ENCODE measurements around the gene CEMIP. TPM values are rescaled to one million over a fixed set of nuclear protein-coding genes. Genes with fewer than 3 reads are reported as not detected.

The CEMIP gene
- total and polyA plus RNA-seq, 2 of the 8 experiments (the other 6 are each of a cell fraction or from before 2014, with no cell fraction given), result 0.11 to 0.60 TPM

- Histone ChIP-seq H3K27ac (ENCODE audit: low read depth, low read length) (no peak overlapping the region), H3K23ac (ENCODE audit: insufficient read length) (no peak overlapping the region), H3K4me1 (replicated peaks in 1 of 4; ENCODE audit: control insufficient read depth in 3 of 4, insufficient read depth in 4 of 4, low read length in 3 of 4) (peaks cover 0 to 5% (median 0%) of the 10 kb centered on the region in 4 experiments; a peak in 3 of 7 replicates), H3K4me3 (ENCODE audit: extremely low read depth in 1 of 4, insufficient read depth in 2 of 4, low read depth in 3 of 4, low read length in 4 of 4) (no peak overlapping the region), H2BK12ac (ENCODE audit: low read depth, low read length) (no peak overlapping the region), H2BK120ac (replicated peaks; ENCODE audit: low read depth, low read length) (no peak overlapping the region), H3K27me3 (replicated peaks in 1 of 4; ENCODE audit: control insufficient read depth in 3 of 4, extremely low read depth in 1 of 4, insufficient read depth in 3 of 4, low read length in 3 of 4) (no peaks in the 10 kb centered on the region), H3K4ac (replicated peaks; ENCODE audit: insufficient read length, low read depth, low read length) (no peak overlapping the region), H3K79me1 (ENCODE audit: low read depth, low read length) (no peaks in the 10 kb centered on the region), H4K20me1 (replicated peaks in 1 of 2; ENCODE audit: control insufficient read depth in 1 of 2, insufficient read depth in 2 of 2, low read length in 2 of 2) (no peaks in the 10 kb centered on the region), H3K4me2 (ENCODE audit: insufficient read depth in 1 of 2, low read depth in 2 of 2, low read length in 2 of 2) (no peak overlapping the region), H2AFZ (ENCODE audit: low read length) (no peak overlapping the region), H4K5ac (ENCODE audit: insufficient read length, low read depth, low read length) (no peak overlapping the region), H2BK20ac (ENCODE audit: low read length) (no peak overlapping the region), H2BK5ac (ENCODE audit: low read depth, low read length) (no peak overlapping the region), H3K14ac (ENCODE audit: insufficient read length) (no peak overlapping the region), H3K56ac (replicated peaks; ENCODE audit: insufficient read length, low read depth, low read length) (no peak overlapping the region), H3K36me3 (ENCODE audit: control insufficient read depth in 2 of 4, insufficient read depth in 4 of 4, low read length in 3 of 4) (no peaks in the 10 kb centered on the region), H2BK15ac (ENCODE audit: low read length) (no peak overlapping the region), H3K23me2 (ENCODE audit: low read depth, low read length) (no peaks in the 10 kb centered on the region), H4K8ac (ENCODE audit: extremely low read depth, insufficient read depth, low read length) (no peak overlapping the region), H3K79me2 (ENCODE audit: control insufficient read depth in 1 of 2, insufficient read depth in 2 of 2, low read length in 2 of 2) (no peaks in the 10 kb centered on the region), H2AK5ac (ENCODE audit: low read depth, low read length) (no peak overlapping the region), H3K9me3 (ENCODE audit: insufficient read depth in 2 of 2, low read depth in 1 of 2, low read length in 1 of 2) (no peaks in the 10 kb centered on the region), H3K18ac (ENCODE audit: extremely low read depth, low read length) (no peak overlapping the region), H4K91ac (replicated peaks; ENCODE audit: insufficient read length, low read length) (no peak overlapping the region), H3K9ac (replicated peaks in 1 of 4; ENCODE audit: extremely low read depth in 1 of 4, low read depth in 3 of 4, low read length in 3 of 4) (no peak overlapping the region)
- CTCF ChIA-PET (ENCODE audit: partially characterized antibody), result interaction anchor here (0.9 to 2.5 kb wide), 3 partner anchors 10 to 73 kb away, joined by 3 to 6 read pairs (median 4); no protein-coding TSS in a partner anchor
- DNase-seq (ENCODE audit: low read depth in 1 of 2, low spot score in 2 of 2), result no peak
- TF ChIP-seq SAP30 (IDR thresholded peaks at IDR 0.05; ENCODE audit: insufficient read depth, insufficient replicate concordance, low read length), result no peak
- peak; percentile 37; the same call in 1 of the 2 replicates for TF ChIP-seq SP1 (IDR thresholded peaks at IDR 0.05; ENCODE audit: low read depth, low read length)
- TF ChIP-seq EZH2 (IDR thresholded peaks at IDR 0.05; ENCODE audit: low read depth, low read length, severe bottlenecking), result no peak
- no peak for FAIRE-seq
- POLR2A ChIA-PET (ENCODE audit: partially characterized antibody), result interaction anchor here (0.8 kb wide), 1 partner anchor 10 kb away, joined by 4 read pairs; no protein-coding TSS in a partner anchor
- 77% methylated on average over 5 of the region's 5 CpGs; no CpG with 5 or more reads in 1 of the 2 experiments for WGBS, 2 experiments (ENCODE audit: extremely low coverage in 1 of 2, insufficient coverage in 1 of 2, insufficient read length in 1 of 2, insufficient replicate concordance in 2 of 2, low coverage in 1 of 2, low lambda C conversion rate in 2 of 2, missing lambda C conversion rate in 1 of 2)
Measured at GRCh38 chr15:80841541-80841940, 62.4 kb downstream of the CEMIP start.
